Motor neuron (in vitro differentiated cells): Measurements from ENCODE around the gene PDE6G. TPM values are rescaled to one million over a fixed set of nuclear protein-coding genes. Genes with fewer than 3 reads are reported as not detected.
"Not testable (repeated sequence)": the region's sequence is repeated elsewhere in the genome, so short reads cannot be mapped to it uniquely, and the experiment has no call there.

Experiments
- ATAC-seq, 8 experiments: fragments of 200-7000 bp; cut with Tn5 transposase; replicated peaks in 6 of 8; 2 replicates each; pipeline ENCODE4 v1.8.0; 2021; ENCODE audit warnings: mild to moderate bottlenecking in 8 of 8, moderate library complexity in 8 of 8
- H3K27ac ChIP-seq, 2 donors: fragments of 250-450 bp; sonication (Bioruptor Pico); 2 replicates each; pipeline ENCODE4 v1.9.0; 2021; ENCODE audit warnings: antibody characterized with exemption in 2 of 2, mild to moderate bottlenecking in 2 of 2, moderate library complexity in 1 of 2
- H3K4me1 ChIP-seq, 2 donors: fragments of 250-450 bp; sonication (Bioruptor Pico); replicated peaks in 1 of 2; 2 replicates each; pipeline ENCODE4 v1.6.1; 2021; ENCODE audit warnings: antibody characterized with exemption in 2 of 2, mild to moderate bottlenecking in 2 of 2, moderate library complexity in 1 of 2
- H3K4me3 ChIP-seq, 5 donors: fragments of 250-450 bp; sonication (Bioruptor Pico); 2 replicates each; pipeline ENCODE4 v1.9.0; 2021; ENCODE audit warnings: antibody characterized with exemption in 5 of 5, mild to moderate bottlenecking in 5 of 5, moderate library complexity in 4 of 5
- WGBS, 10 experiments: fragments of 450-650 bp; shearing (Covaris generic); methylation state at CpG; one replicate each; pipeline ENCODE4 v1.0.0; 2022; 5-methylcytosine and 5-hydroxymethylcytosine counted together
- in situ Hi-C, 9 experiments: fragments of 400-800 bp; cut with MboI; loops; one replicate each; pipeline ENCODE4 v1.15.0; 2021; ENCODE audit warnings: low sequenced_read_pairs in 9 of 9, low pct_unique_long_range_greater_than_20kb in 2 of 9; ENCODE audit not compliant: unreplicated experiment in 9 of 9
- total RNA-seq, 8 experiments: library from RNA; unstranded; fragments of 300-600 nt; gene quantifications; 2 replicates each; pipeline versions ENCODE4 v1.2.3 to v1.2.4, GENCODE V29; 2022

PDE6G gene
- total RNA-seq, 8 experiments from 2014 or later = 0.20 to 0.79 (median 0.55) TPM; not detected in 2

DNA sequence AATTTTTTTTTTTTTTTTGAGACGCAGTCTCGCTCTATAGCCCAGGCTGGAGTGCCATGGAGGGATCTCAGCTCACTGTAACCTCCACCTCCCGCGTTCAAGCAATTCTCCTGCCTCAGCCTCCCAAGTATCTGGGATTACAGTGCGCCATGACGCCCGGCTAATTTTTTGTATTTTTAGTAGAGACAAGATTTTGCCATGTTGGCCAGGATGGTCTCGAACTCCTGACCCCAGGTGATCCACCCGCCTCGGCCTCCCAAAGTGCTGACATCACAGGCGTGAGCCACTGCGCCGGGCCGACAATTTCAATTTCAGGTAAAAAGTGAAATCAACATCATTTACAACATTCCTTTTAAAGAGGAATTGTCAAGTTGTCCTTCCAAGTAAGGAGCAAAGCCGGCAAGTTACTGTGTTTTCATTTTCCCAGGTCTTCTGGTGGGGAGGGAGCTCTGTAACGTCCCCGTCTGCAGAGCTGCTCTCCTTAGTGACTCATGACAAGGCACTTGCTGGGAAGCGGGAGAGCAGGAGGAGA is 20.3 kb downstream of the PDE6G start:
- in situ Hi-C loops = no loop called here
- Histone ChIP-seq H3K4me1 (peaks cover 8 to 9% of the 10 kb centered on the region in 2 donors), H3K27ac (peak overlapping the region; percentile 91 to 92), H3K4me3 (peak overlapping the region; percentile 73 to 99 (median 87))
- peak in 5 of 8 experiments; percentile 31 to 82 (median 43) for ATAC-seq
- 18 to 66% (median 36%) methylated on average over 2 to 16 of the region's 18 CpGs for WGBS, 10 experiments

- WGBS, 10 experiments = 62 to 100% (median 80%) methylated on average over 1 to 5 of the region's 5 CpGs; no CpG with 5 or more reads in 3 of the 10 experiments
- no peak for ATAC-seq
- peaks cover 8 to 9% of the 10 kb centered on the region in 2 donors for H3K4me1 ChIP-seq
- peak overlapping the region in 3 of 5 donors; percentile 73 to 99 (median 83) for H3K4me3 ChIP-seq
- H3K27ac ChIP-seq = no peak overlapping the region
- in situ Hi-C loops = no loop called here
Measured at GRCh38 chr17:81635431-81635830, 20.9 kb downstream of the PDE6G start.

- no peak overlapping the region for H3K4me3 ChIP-seq
- 40 to 100% (median 70%) methylated on average over 1 to 7 of the region's 7 CpGs; no CpG with 5 or more reads in 3 of the 10 experiments for WGBS, 10 experiments
- H3K27ac ChIP-seq = no peak overlapping the region
- peak in 1 of 8 experiments; percentile 12 for ATAC-seq
- in situ Hi-C loops = no loop called here
- peaks cover 8 to 9% of the 10 kb centered on the region in 2 donors for H3K4me1 ChIP-seq
Measured at GRCh38 chr17:81631482-81631881, 24.9 kb downstream of the PDE6G start.

GRCh38 chr17:81630274-81630673 is 26.1 kb downstream of the PDE6G start:
- H3K27ac ChIP-seq = no peak overlapping the region
- in situ Hi-C loops = no loop called here
- ATAC-seq = no peak
- H3K4me1 ChIP-seq = peaks cover under 1% of the 10 kb centered on the region in 2 donors
- 90 to 100% (median 100%) methylated on average over 1 to 5 of the region's 8 CpGs; no CpG with 5 or more reads in 4 of the 10 experiments for WGBS, 10 experiments
- no peak overlapping the region for H3K4me3 ChIP-seq

- in situ Hi-C loops = no loop called here
- ATAC-seq = no peak
- Histone ChIP-seq H3K27ac (no peak overlapping the region), H3K4me1 (no peaks in the 10 kb centered on the region), H3K4me3 (no peak overlapping the region)
- 91 to 100% (median 96%) methylated on average over 1 to 10 of the region's 11 CpGs; no CpG with 5 or more reads in 2 of the 10 experiments for WGBS, 10 experiments
Measured at GRCh38 chr17:81621494-81622130, 34.7 kb downstream of the PDE6G start.

- H3K4me3 ChIP-seq, ATAC-seq, in situ Hi-C loops, H3K27ac ChIP-seq, H3K4me1 ChIP-seq: not testable (repeated sequence)
- WGBS, 10 experiments = no CpG with 5 or more reads among the region's 36 CpGs
Measured at GRCh38 chr17:81618307-81618706, 38.0 kb downstream of the PDE6G start.

- in situ Hi-C loops = no loop called here
- peaks cover 2 to 4% of the 10 kb centered on the region in 2 donors for H3K4me1 ChIP-seq
- WGBS, 10 experiments = 0 to 100% (median 96%) methylated on average over 1 to 5 of the region's 7 CpGs; no CpG with 5 or more reads in 4 of the 10 experiments
Measured at GRCh38 chr17:81616877-81617276, 39.5 kb downstream of the PDE6G start.

GRCh38 chr17:81615401-81615930 is 40.9 kb downstream of the PDE6G start:
- Histone ChIP-seq H3K4me3 (no peak overlapping the region), H3K4me1 (peaks cover 2 to 6% of the 10 kb centered on the region in 2 donors), H3K27ac (peak overlapping the region in 1 of 2 donors; percentile 17)
- in situ Hi-C loops = no loop called here
- 80 to 100% (median 94%) methylated on average over 1 to 3 of the region's 4 CpGs; no CpG with 5 or more reads in 5 of the 10 experiments for WGBS, 10 experiments
- ATAC-seq = no peak

More at GRCh38 chr17:81616877-81617276, 39.5 kb downstream of the PDE6G start:
- H3K4me3 ChIP-seq = no peak overlapping the region
- H3K27ac ChIP-seq = no peak overlapping the region
- no peak for ATAC-seq

DNA sequence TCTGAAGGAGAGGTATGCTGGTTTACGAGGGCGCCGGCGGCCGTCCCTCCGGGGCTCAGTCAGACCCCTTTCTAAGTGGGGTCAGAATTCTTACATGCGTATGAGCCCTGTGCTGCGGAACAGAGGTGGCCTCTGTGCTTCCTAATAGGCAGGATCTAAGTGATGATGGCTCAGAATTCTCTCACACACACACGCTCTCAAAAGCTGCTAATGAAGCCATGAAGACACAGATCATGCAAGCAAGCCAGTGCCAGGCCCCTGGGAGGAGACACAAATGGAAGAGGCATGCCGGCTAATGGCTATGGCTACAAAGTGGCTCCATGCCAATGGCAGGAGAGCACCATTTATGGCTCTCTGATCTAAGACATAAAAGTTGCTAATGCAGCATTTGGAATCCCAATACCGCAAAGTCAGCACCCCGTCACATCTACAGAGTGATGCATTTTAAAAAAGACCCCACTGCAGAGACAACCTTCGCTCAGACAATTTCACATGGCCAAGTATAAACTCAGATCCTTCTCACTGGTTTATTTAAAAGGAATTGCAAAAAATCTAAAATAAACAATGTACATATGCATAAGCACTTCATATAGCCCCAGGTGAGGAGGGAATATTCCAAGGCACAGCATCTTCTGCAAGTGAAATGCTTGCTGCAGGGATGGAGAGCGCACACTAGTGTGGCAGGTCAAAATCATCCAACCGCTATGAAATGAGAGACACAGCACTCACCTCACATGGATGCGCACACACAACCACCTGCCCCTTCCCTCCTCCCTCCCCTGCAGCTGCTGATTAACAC is 44.0 kb downstream of the PDE6G start:
- H3K27ac ChIP-seq = peak overlapping the region in 1 of 2 donors; percentile 35
- 43 to 100% (median 81%) methylated on average over 1 to 14 of the region's 16 CpGs; no CpG with 5 or more reads in 2 of the 10 experiments for WGBS, 10 experiments
- ATAC-seq = peak in 4 of 8 experiments; percentile 42 to 86 (median 66)
- no peak overlapping the region for H3K4me3 ChIP-seq
- in situ Hi-C loops = no loop called here
- peaks cover 2 to 6% of the 10 kb centered on the region in 2 donors for H3K4me1 ChIP-seq

DNA sequence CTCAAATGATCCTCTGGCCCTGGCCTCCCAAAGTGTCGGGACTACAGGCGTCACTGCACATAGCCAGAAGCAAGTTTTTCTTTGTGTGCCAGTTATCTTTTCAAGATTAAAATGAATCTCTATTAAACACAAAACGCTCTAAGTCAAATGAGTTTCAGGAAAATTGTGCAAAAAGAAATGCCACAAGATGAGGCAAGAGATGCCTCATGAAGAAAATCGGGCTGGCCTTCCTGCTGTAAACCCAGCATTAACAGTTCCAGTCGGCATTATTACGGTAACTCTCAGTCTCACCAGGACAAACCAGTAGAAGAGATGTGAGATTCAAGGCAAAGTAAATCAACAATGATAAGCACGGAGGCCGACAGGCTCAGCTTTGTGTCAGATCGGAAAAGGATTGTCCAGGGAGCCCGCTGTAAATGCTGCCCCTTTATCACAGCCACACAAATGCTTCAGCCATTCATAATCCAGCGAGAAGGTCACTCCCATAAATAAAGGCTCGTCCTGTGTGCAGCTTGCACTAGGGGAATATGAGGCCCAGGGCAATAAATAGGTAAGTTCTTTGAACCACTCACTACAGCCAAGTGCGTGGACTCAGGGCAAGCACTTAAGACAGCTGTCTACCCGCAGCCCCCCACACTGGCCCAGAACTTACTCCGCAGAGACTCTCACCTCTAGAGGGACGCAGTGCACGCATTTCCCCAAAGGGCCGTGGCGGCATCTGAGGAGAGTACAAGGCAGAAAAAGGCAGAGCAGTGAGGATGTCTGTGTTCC is 46.6 kb downstream of the PDE6G start:
- H3K4me3 ChIP-seq = no peak overlapping the region
- 79 to 100% (median 90%) methylated on average over 2 to 14 of the region's 19 CpGs for WGBS, 10 experiments
- in situ Hi-C loops = no loop called here
- peaks cover 0 to 6% of the 10 kb centered on the region in 2 donors for H3K4me1 ChIP-seq
- H3K27ac ChIP-seq = no peak overlapping the region
- peak in 3 of 8 experiments; percentile 53 to 62 (median 59) for ATAC-seq

- H3K4me1 ChIP-seq = peaks cover 0 to 6% of the 10 kb centered on the region in 2 donors
- H3K27ac ChIP-seq = no peak overlapping the region
- ATAC-seq = no peak
- WGBS, 10 experiments = 90 to 100% (median 98%) methylated on average over 1 to 13 of the region's 13 CpGs; no CpG with 5 or more reads in 4 of the 10 experiments
- in situ Hi-C loops = no loop called here
- H3K4me3 ChIP-seq = no peak overlapping the region
Measured at GRCh38 chr17:81608605-81609004, 47.7 kb downstream of the PDE6G start.

DNA sequence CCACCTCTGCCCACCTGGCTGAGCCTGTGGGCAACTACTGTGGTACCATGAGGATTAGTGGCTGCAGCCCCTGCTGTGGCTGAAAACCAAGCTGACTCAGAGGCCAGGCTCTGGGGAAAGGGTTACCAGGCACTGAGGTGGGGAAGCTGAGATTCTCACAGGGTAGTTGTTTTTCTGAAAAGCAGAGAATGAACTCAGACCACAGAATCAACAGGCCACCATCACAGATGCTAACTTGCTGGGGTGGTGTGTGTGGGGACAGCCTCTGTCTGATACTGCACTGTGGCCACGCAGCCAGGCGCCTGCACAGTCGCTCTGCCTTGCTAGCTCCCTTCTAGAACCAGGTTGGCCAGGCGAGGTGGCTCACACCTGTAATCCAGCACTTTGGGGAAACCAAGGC is 48.3 kb downstream of the PDE6G start:
- H3K4me3 ChIP-seq = no peak overlapping the region
- H3K27ac ChIP-seq = no peak overlapping the region
- in situ Hi-C loops = no loop called here
- H3K4me1 ChIP-seq = peaks cover 0 to 3% of the 10 kb centered on the region in 2 donors
- WGBS, 10 experiments = 82 to 100% (median 95%) methylated on average over 1 to 4 of the region's 4 CpGs; no CpG with 5 or more reads in 6 of the 10 experiments
- ATAC-seq = no peak
